GM12864 (cell line): ENCODE data around the gene OR51B5.
"Not testable (repeated sequence)": the region's sequence is repeated elsewhere in the genome, so short reads cannot be mapped to it uniquely, and the experiment has no call there.

ENCODE experiments used
- DNase-seq: peaks from one replicate; pipeline ENCODE4 v3.0.0-alpha.2; 2011; ENCODE audit warnings: low read depth
- H3K4me3 ChIP-seq: 2 replicates; pipeline ENCODE4 v1.5.1; 2011; ENCODE audit warnings: mild to moderate bottlenecking, low read depth, low read length, control low read depth
- CTCF ChIP-seq: IDR thresholded peaks from 2 replicates; pipeline ENCODE4 v1.5.1; 2011; ENCODE audit warnings: low read depth, mild to moderate bottlenecking, moderate library complexity, low read length, control low read depth, inconsistent platforms; ENCODE audit errors: missing control alignments

Gene OR51B5

DNA sequence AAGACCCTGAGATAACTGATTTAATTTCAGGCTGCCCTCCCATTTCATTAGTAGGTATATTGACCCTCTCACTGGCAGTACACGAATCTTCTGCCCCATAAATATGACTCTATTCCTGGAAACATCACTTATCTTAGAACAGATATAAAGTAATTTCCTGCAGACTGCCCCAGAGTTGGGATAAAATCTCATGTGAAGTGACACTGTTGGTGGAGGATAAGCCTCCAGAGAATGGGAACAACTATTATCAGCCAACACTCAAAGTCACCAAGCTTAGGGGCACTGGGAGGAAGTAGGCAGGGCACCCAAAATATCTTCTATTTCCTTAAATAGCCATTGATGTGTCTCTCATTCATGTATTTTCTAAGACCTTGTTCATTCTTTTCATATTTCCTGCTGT is 8.2 kb downstream of the OR51B5 start:
- no peak overlapping the region for H3K4me3 ChIP-seq
- no peak for TF ChIP-seq CTCF
- no peak for DNase-seq

DNA sequence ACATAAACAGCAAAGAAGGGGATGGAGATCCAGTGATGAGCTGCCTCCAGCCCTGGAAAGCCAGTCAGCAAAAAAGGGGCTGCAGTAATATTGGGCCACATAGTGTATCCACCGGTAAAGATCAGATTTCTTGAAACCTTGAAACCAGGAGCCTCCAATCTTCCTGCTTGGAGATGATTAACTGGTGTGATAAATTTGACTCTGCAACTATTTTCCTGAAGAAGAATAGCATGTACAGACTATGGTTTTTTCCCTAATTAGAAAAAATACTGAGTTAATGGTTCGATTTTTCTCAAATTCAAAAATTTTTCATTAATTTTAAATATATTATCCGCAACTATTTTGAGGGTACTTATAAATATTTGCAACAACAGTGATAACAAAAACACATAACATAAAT is 19.1 kb downstream of the OR51B5 start, which contains the start of gene OR51B2:
Gene OR51B2, minus strand, starts transcription at position 101 of the 400 bp plus-strand sequence. Its CDS starts 0 bp downstream, at position 101.
- no peak for DNase-seq
- no peak within 1 kb of the TSS for H3K4me3 ChIP-seq
- TF ChIP-seq CTCF = no peak

DNA sequence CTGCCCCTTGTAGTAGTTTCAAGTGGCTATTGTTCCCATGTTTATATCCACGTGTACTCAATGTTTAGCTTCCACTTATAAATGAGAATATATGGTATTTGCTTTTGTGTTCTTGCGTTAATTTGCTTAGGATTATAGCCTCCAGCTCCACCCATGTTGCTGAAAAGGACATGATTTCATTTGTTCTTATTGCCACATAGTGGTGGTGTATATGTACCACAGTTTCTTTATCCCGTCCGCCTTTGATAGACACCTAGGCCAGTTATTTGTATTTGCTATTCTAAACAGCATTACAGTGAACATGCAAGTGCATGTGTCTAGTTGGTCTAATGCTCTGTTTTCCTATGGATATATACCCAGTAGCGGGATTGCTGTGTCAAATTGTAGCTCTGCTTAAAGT is 26.0 kb downstream of the OR51B5 start:
- TF ChIP-seq CTCF = no peak
- no peak for DNase-seq
- H3K4me3 ChIP-seq = no peak overlapping the region

DNA sequence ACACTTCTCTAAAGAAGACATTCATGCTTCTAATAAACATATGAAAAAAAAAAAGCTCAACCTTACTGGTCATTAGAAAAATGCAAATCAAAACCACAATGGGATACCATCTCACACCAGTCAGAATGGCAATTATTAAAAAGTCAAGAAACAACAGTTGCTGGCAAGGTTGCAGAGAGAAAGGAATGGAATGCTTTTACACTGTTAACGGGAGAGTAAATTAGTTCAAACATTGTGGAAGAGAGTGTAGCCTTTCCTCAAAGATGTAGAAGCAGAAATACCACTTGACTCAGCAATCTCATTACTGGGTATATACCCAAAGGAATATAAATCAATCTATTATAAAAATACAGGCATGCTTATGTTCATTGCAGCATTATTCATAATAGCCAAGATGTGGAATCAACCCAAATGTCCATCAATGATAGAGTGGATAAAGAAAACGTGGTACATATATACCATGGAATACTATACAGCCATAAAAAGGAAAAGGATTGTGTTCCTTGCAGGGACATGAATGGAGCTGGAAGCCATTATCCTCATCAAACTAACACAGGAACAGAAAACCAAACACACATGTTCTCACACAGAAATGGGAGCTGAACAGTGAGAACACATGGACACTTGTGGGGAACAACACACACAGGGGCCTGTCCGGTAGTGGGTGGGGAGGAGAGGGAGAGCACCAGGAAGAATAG is 29.8 kb downstream of the OR51B5 start:
- H3K4me3 ChIP-seq, DNase-seq: not testable (repeated sequence)

DNA sequence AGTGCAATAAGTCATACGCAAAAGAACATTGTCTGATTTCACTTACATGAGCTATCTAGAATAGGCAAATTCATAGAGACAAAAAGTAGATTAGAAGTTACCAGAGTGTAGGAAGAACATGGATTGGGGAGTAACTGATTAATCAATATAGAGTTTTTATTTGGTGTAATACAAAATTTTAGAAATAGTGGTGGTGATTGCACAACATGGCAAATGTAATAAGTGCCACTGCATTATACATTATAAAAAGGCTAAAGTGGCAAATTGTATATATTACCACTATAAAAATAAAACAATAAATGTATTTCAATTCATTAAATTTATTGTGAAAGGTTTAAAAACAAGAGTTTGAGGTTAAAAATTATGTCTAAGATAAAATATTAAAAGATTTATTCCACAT is 32.9 kb downstream of the OR51B5 start:
- H3K4me3 ChIP-seq = no peak overlapping the region
- no peak for TF ChIP-seq CTCF
- DNase-seq = no peak

GRCh38 chr11:5307256-5308019 is 35.9 kb downstream of the OR51B5 start:
- DNase-seq = no peak
- TF ChIP-seq CTCF = no peak
- no peak overlapping the region for H3K4me3 ChIP-seq

GRCh38 chr11:5304046-5304445 is 39.3 kb downstream of the OR51B5 start:
- H3K4me3 ChIP-seq = no peak overlapping the region
- TF ChIP-seq CTCF = no peak
- no peak for DNase-seq
